Stimulated activated naive B cell treated with anti-CD40 and anti-IgM and Interleukin-4, amounts not matched to agents 10 μg/mL and 1 μg/mL and 100 μg/mL, for 72 hours (primary cell): Measurements from ENCODE around the gene ROBO1.

Experiments
- ATAC-seq, 2 donors: fragments of 150-1000 bp; cut with Tn5 transposase; replicated peaks; 2 replicates each; pipeline ENCODE4 v1.10.0; 2021; ENCODE audit warnings: moderate library complexity in 1 of 2
- DNase-seq: peaks from one replicate; pipeline ENCODE4 v3.0.0; 2021
- H3K27ac Mint-ChIP-seq: one replicate; pipeline ENCODE4 v1.8.0; 2022; ENCODE audit warnings: mild to moderate bottlenecking, mixed read lengths
- H3K27me3 Mint-ChIP-seq, 2 donors: one replicate each; pipeline ENCODE4 v1.8.0; 2022; ENCODE audit warnings: mixed read lengths in 2 of 2
- H3K36me3 Mint-ChIP-seq, 2 donors: one replicate each; pipeline ENCODE4 v1.8.0; 2022; ENCODE audit warnings: mixed read lengths in 2 of 2, mild to moderate bottlenecking in 1 of 2
- H3K4me1 Mint-ChIP-seq, 2 donors: one replicate each; pipeline ENCODE4 v1.8.0; 2022; ENCODE audit warnings: mixed read lengths in 2 of 2, mild to moderate bottlenecking in 1 of 2
- H3K4me3 Mint-ChIP-seq, 2 donors: one replicate each; pipeline ENCODE4 v1.8.0; 2022; ENCODE audit warnings: mild to moderate bottlenecking in 2 of 2, mixed read lengths in 2 of 2, moderate library complexity in 1 of 2
- H3K9me3 Mint-ChIP-seq, 2 donors: one replicate each; pipeline ENCODE4 v1.8.0; 2022; ENCODE audit warnings: mixed read lengths in 2 of 2, mild to moderate bottlenecking in 1 of 2

ROBO1 gene

DNA sequence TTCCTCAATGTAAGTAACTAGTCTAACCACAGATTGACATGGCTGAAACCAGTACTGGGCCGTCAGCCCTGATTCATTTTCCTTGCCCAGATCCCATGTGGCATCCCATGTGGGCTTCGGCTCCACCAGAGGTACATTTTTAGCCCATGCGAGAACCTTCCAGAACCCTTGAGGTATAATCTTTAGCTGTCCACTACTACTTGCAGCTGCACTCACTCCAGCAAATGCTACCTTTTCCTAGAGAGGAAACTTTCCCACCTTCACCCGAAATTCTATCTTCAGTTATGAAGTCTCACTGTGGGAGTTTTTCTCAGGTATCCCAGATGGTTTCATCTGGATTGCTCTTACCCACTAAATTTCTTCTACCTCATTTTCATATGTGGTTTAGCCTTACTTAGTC is 907.2 kb downstream of the ROBO1 start:
- Mint-ChIP-seq H3K9me3 (peaks cover 3 to 15% of the 10 kb centered on the region in 2 donors), H3K4me3 (no peak overlapping the region), H3K36me3 (no peaks in the 10 kb centered on the region), H3K4me1 (no peaks in the 10 kb centered on the region), H3K27me3 (no peaks in the 10 kb centered on the region), H3K27ac (no peak overlapping the region)
- DNase-seq (no peak), ATAC-seq (no peak)

GRCh38 chr3:78858910-78859309 is 908.9 kb downstream of the ROBO1 start:
- Mint-ChIP-seq H3K4me3 (no peak overlapping the region), H3K9me3 (peaks cover 2 to 15% of the 10 kb centered on the region in 2 donors), H3K4me1 (no peaks in the 10 kb centered on the region), H3K27me3 (no peaks in the 10 kb centered on the region), H3K27ac (no peak overlapping the region), H3K36me3 (no peaks in the 10 kb centered on the region)
- DNase-seq (no peak), ATAC-seq (no peak)

GRCh38 chr3:78858174-78858573 is 909.6 kb downstream of the ROBO1 start:
- H3K4me3 Mint-ChIP-seq = no peak overlapping the region

GRCh38 chr3:78857494-78858111 is 910.2 kb downstream of the ROBO1 start:
- H3K9me3 Mint-ChIP-seq = peaks cover 3 to 15% of the 10 kb centered on the region in 2 donors
- ATAC-seq (no peak), DNase-seq (no peak)
- no peaks in the 10 kb centered on the region for H3K4me1 Mint-ChIP-seq
- H3K27ac Mint-ChIP-seq = no peak overlapping the region
- H3K27me3 Mint-ChIP-seq = no peaks in the 10 kb centered on the region
- H3K36me3 Mint-ChIP-seq = no peaks in the 10 kb centered on the region
- no peak overlapping the region for H3K4me3 Mint-ChIP-seq

More at GRCh38 chr3:78858174-78858573, 909.6 kb downstream of the ROBO1 start:
- Mint-ChIP-seq H3K27ac (no peak overlapping the region), H3K27me3 (no peaks in the 10 kb centered on the region), H3K9me3 (peaks cover 2 to 15% of the 10 kb centered on the region in 2 donors), H3K4me1 (no peaks in the 10 kb centered on the region), H3K36me3 (no peaks in the 10 kb centered on the region)
- ATAC-seq (no peak), DNase-seq (no peak)

DNA sequence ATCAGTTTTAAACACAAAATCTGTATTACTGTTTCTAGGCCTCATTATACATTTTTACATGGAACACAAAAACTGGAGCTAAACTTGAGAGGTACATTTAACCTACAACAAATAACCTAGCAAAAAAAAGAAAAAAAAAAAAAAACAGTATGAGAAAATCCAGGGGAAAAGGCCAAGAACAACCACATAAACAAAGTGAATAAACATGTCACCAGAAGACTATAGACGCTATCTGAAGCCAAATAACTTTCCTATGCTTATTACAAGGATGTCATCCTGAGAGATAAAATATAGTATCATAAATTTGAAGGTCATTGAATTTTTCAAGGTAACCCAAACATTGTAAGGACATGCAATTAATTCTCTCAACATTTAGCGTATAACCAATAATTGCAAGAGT is 911.6 kb downstream of the ROBO1 start:
- ATAC-seq (no peak), DNase-seq (no peak)
- H3K4me1 Mint-ChIP-seq = no peaks in the 10 kb centered on the region
- peaks cover 3 to 12% of the 10 kb centered on the region in 2 donors for H3K9me3 Mint-ChIP-seq
- H3K27me3 Mint-ChIP-seq = no peaks in the 10 kb centered on the region
- H3K27ac Mint-ChIP-seq = no peak overlapping the region
- H3K36me3 Mint-ChIP-seq = no peaks in the 10 kb centered on the region
- no peak overlapping the region for H3K4me3 Mint-ChIP-seq

DNA sequence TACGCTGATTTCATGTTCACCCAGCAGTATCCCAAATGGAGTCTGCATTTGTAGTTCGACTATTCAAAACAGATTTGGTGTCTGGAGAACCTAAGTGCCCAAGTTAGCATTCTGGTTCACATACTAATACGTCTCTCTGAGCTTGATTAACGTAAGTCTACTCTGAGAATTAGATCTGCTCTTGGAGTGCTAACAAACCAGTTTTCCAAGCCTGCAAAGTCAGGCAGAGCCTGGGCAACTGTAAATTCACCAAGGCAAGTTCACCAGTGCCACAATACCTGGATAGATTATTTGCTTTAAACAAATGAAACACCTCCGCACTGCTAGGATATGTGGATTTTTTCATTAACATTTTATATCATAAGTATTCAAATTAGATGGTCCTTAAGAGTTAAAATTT is 912.6 kb downstream of the ROBO1 start:
- Mint-ChIP-seq H3K4me1 (no peaks in the 10 kb centered on the region), H3K4me3 (no peak overlapping the region), H3K27me3 (no peaks in the 10 kb centered on the region), H3K27ac (no peak overlapping the region), H3K9me3 (peaks cover 1 to 8% of the 10 kb centered on the region in 2 donors), H3K36me3 (no peaks in the 10 kb centered on the region)
- ATAC-seq = no peak
- DNase-seq = no peak

GRCh38 chr3:78848392-78849288 is 919.2 kb downstream of the ROBO1 start:
- Mint-ChIP-seq H3K36me3 (no peaks in the 10 kb centered on the region), H3K27me3 (no peaks in the 10 kb centered on the region), H3K9me3 (peaks cover 1 to 4% of the 10 kb centered on the region in 2 donors), H3K4me1 (no peaks in the 10 kb centered on the region), H3K27ac (no peak overlapping the region), H3K4me3 (no peak overlapping the region)
- ATAC-seq (no peak), DNase-seq (no peak)

GRCh38 chr3:78847603-78848002 is 920.2 kb downstream of the ROBO1 start:
- no peaks in the 10 kb centered on the region for H3K27me3 Mint-ChIP-seq
- H3K36me3 Mint-ChIP-seq = no peaks in the 10 kb centered on the region
- ATAC-seq (no peak), DNase-seq (no peak)
- H3K27ac Mint-ChIP-seq = no peak overlapping the region
- no peaks in the 10 kb centered on the region for H3K4me1 Mint-ChIP-seq
- peaks cover 0 to 4% of the 10 kb centered on the region in 2 donors for H3K9me3 Mint-ChIP-seq
- no peak overlapping the region for H3K4me3 Mint-ChIP-seq

DNA sequence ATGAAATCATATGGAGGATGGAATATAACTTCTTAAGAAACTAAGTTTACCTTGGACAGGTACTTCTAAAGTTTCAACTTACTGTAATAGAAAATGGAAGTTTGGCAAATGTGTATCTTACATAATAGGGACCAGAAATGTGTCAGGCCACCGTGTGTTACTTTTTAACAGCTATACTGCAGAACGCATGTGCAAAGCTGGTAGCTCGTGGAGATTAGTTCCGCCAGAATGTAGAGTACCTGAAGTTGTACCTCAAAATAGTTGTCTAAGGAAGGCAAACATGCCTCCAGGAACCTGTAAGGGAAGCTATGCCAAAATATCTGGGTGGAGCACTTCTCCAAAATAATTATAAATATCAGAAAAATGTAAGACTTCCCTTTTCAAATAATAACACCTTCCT is 920.6 kb downstream of the ROBO1 start:
- no peaks in the 10 kb centered on the region for H3K36me3 Mint-ChIP-seq
- no peak overlapping the region for H3K4me3 Mint-ChIP-seq
- no peak for ATAC-seq
- H3K27ac Mint-ChIP-seq = no peak overlapping the region
- no peaks in the 10 kb centered on the region for H3K27me3 Mint-ChIP-seq
- H3K9me3 Mint-ChIP-seq = peaks cover 0 to 4% of the 10 kb centered on the region in 2 donors
- no peaks in the 10 kb centered on the region for H3K4me1 Mint-ChIP-seq
- no peak for DNase-seq

- DNase-seq (no peak), ATAC-seq (no peak)
- Mint-ChIP-seq H3K27ac (no peak overlapping the region), H3K27me3 (no peaks in the 10 kb centered on the region), H3K4me1 (no peaks in the 10 kb centered on the region), H3K4me3 (no peak overlapping the region), H3K9me3 (peaks cover 0 to 4% of the 10 kb centered on the region in 2 donors), H3K36me3 (no peaks in the 10 kb centered on the region)
Measured at GRCh38 chr3:78846718-78847117, 921.1 kb downstream of the ROBO1 start.

DNA sequence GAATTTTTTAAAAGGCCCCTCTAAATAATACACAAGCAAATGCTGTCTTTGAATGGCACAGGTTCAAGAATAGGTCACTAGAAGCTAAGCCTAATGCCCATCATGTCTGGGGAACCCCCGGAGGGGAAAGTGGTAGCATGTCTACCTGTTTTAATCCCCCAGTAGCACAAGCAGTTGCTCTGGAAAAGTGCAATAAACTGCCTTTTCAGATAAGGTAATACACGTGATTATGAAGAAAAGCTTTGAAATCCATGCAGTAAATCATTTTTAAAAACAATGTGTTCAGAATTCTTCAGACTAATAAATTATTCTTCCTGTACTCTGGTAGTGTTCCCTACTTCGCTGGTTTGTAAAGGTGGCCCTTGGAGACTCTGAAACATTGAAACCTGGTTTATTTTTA is 922.2 kb downstream of the ROBO1 start:
- no peak for ATAC-seq
- Mint-ChIP-seq H3K36me3 (no peaks in the 10 kb centered on the region), H3K27me3 (no peaks in the 10 kb centered on the region), H3K27ac (no peak overlapping the region), H3K4me1 (no peaks in the 10 kb centered on the region), H3K9me3 (peaks cover 0 to 4% of the 10 kb centered on the region in 2 donors), H3K4me3 (no peak overlapping the region)
- no peak for DNase-seq

- H3K4me1 Mint-ChIP-seq = no peaks in the 10 kb centered on the region
- H3K27me3 Mint-ChIP-seq = no peaks in the 10 kb centered on the region
- H3K27ac Mint-ChIP-seq = no peak overlapping the region
- no peak overlapping the region for H3K4me3 Mint-ChIP-seq
- no peak for ATAC-seq
- DNase-seq = no peak
- peaks cover 0 to 4% of the 10 kb centered on the region in 2 donors for H3K9me3 Mint-ChIP-seq
- no peaks in the 10 kb centered on the region for H3K36me3 Mint-ChIP-seq
Measured at GRCh38 chr3:78844307-78844706, 923.5 kb downstream of the ROBO1 start.

DNA sequence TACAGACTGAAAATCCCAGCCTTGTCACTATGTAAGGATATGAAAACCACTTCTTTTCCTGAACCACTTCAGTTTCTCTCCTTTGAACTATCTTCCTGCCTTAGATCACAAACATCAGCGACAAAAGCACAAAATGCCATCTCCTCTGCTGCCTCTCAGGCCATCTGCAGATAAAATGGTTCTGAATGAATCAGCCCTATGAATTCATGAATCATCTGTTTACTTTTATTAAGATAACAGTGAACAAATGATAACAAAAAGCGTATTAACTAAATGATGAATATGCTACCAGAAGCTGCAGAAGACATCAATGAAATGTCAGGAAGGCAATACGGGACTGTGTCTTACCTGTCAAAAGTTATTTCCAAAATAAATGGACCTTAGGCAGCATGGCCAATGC is 928.1 kb downstream of the ROBO1 start:
- Mint-ChIP-seq H3K36me3 (no peaks in the 10 kb centered on the region), H3K9me3 (peaks cover 2 to 3% of the 10 kb centered on the region in 2 donors), H3K27me3 (no peaks in the 10 kb centered on the region), H3K4me3 (no peak overlapping the region), H3K4me1 (no peaks in the 10 kb centered on the region), H3K27ac (no peak overlapping the region)
- DNase-seq (no peak), ATAC-seq (no peak)

GRCh38 chr3:78838362-78838761 is 929.4 kb downstream of the ROBO1 start:
- DNase-seq (no peak), ATAC-seq (no peak)
- Mint-ChIP-seq H3K9me3 (peaks cover 2 to 3% of the 10 kb centered on the region in 2 donors), H3K4me3 (no peak overlapping the region), H3K36me3 (no peaks in the 10 kb centered on the region), H3K4me1 (no peaks in the 10 kb centered on the region), H3K27ac (no peak overlapping the region), H3K27me3 (no peaks in the 10 kb centered on the region)

DNA sequence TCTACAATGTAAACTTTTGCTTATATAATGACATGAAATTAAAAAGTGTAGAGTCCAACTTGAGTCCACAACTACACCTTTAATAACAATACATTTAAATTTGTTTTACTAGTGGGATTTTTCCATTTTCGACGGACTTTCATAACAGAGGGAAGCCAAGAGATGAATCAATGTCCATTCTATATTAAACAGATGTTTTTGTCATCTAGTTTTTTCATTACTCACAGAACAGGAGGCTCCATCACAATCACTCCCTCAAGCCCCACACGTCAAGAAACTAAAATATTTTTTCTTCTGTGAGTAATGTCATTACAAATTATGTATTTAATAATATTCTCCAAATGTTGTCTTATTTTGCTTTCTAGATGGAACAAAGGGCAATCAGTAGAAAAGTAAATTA is 932.9 kb downstream of the ROBO1 start:
- Mint-ChIP-seq H3K27ac (no peak overlapping the region), H3K4me1 (no peaks in the 10 kb centered on the region), H3K27me3 (no peaks in the 10 kb centered on the region), H3K4me3 (no peak overlapping the region), H3K36me3 (no peaks in the 10 kb centered on the region), H3K9me3 (peaks cover 3 to 5% of the 10 kb centered on the region in 2 donors)
- ATAC-seq (no peak), DNase-seq (no peak)
